GM23338 (cell line): Measurements from ENCODE around the gene SLC4A8. TPM values are rescaled to one million over a fixed set of nuclear protein-coding genes. Genes with fewer than 3 reads are reported as not detected.
A peak's percentile ranks its signal among the peaks of the same experiment; 100 is the strongest.

Experiments
- ATAC-seq: fragments of 200-7000 bp; cut with Tn5 transposase; 3 replicates; pipeline ENCODE4 v1.9.1; 2020
- DNase-seq: peaks from one replicate; pipeline ENCODE4 v3.0.0-alpha.2; 2015; ENCODE audit warnings: low spot score
- H2AFZ ChIP-seq: fragments of 200-600 bp; sonication (generic); 2 replicates; pipeline ENCODE4 v1.8.0; 2016; ENCODE audit warnings: antibody characterized with exemption, mild to moderate bottlenecking, moderate library complexity
- H3F3A ChIP-seq: fragments of 200-600 bp; sonication (generic); replicated peaks from 2 replicates; pipeline ENCODE4 v1.8.0; 2017; ENCODE audit warnings: antibody characterized with exemption, mixed run types, low read depth
- H3K27ac ChIP-seq: fragments of 200-600 bp; sonication (generic); 2 replicates; pipeline ENCODE4 v1.6.1; 2016; ENCODE audit warnings: low read depth
- H3K27me3 ChIP-seq: fragments of 200-600 bp; sonication (generic); 2 replicates; pipeline ENCODE4 v1.8.0; 2016; ENCODE audit warnings: mild to moderate bottlenecking, mixed run types, moderate library complexity; ENCODE audit not compliant: insufficient read depth
- H3K36me3 ChIP-seq: fragments of 200-600 bp; sonication (generic); 2 replicates; pipeline ENCODE4 v1.8.0; 2016; ENCODE audit warnings: mild to moderate bottlenecking; ENCODE audit not compliant: insufficient read depth
- H3K4me1 ChIP-seq: fragments of 200-600 bp; sonication (generic); 2 replicates; pipeline ENCODE4 v1.8.0; 2016; ENCODE audit warnings: mild to moderate bottlenecking, moderate library complexity; ENCODE audit not compliant: insufficient read depth
- H3K4me2 ChIP-seq: fragments of 200-600 bp; sonication (generic); 2 replicates; pipeline ENCODE4 v1.7.1; 2017; ENCODE audit warnings: mixed run types
- H3K4me3 ChIP-seq: fragments of 200-600 bp; sonication (generic); 2 replicates; pipeline ENCODE4 v1.6.1; 2016; ENCODE audit warnings: mixed run types
- H3K79me2 ChIP-seq: fragments of 200-600 bp; sonication (generic); replicated peaks from 2 replicates; pipeline ENCODE4 v1.8.0; 2017; ENCODE audit warnings: mild to moderate bottlenecking; ENCODE audit not compliant: insufficient read depth
- H3K9me2 ChIP-seq: fragments of 200-600 bp; sonication (generic); 2 replicates; pipeline ENCODE4 v1.8.0; 2017; ENCODE audit not compliant: insufficient read depth
- H4K20me1 ChIP-seq: fragments of 200-600 bp; sonication (generic); replicated peaks from 2 replicates; pipeline ENCODE4 v1.8.0; 2017; ENCODE audit warnings: mild to moderate bottlenecking; ENCODE audit not compliant: insufficient read depth
- H3K27ac Mint-ChIP-seq: 2 replicates; pipeline ENCODE4 v1.8.0; 2020; ENCODE audit warnings: inconsistent platforms, mild to moderate bottlenecking, moderate library complexity, mixed read lengths
- H3K27me3 Mint-ChIP-seq: 3 replicates; pipeline ENCODE4 v1.8.0; 2022; ENCODE audit warnings: low read depth, mild to moderate bottlenecking, moderate library complexity, mixed read lengths, inconsistent platforms; ENCODE audit not compliant: insufficient read depth, poor library complexity
- H3K36me3 Mint-ChIP-seq: 3 replicates; pipeline ENCODE4 v1.8.0; 2021; ENCODE audit warnings: low read depth, mild to moderate bottlenecking, inconsistent platforms, moderate library complexity, mixed read lengths
- H3K4me1 Mint-ChIP-seq: 3 replicates; pipeline ENCODE4 v1.8.0; 2020; ENCODE audit warnings: mild to moderate bottlenecking, inconsistent platforms, mixed read lengths
- H3K4me3 Mint-ChIP-seq: 3 replicates; pipeline ENCODE4 v1.8.0; 2021; ENCODE audit warnings: moderate library complexity, mild to moderate bottlenecking, inconsistent platforms, mixed read lengths
- H3K9me3 Mint-ChIP-seq: 3 replicates; pipeline ENCODE4 v1.8.0; 2020; ENCODE audit warnings: moderate library complexity, mild to moderate bottlenecking, inconsistent platforms, mixed read lengths
- CREB1 ChIP-seq: fragments of 250-450 bp; sonication (Bioruptor Pico); IDR thresholded peaks from 2 replicates; pipeline ENCODE4 v1.5.0; 2020; ENCODE audit warnings: low read depth, mild to moderate bottlenecking, moderate library complexity
- ETS1 ChIP-seq: IDR thresholded peaks from 2 replicates; pipeline ENCODE4 v1.6.1; 2016; ENCODE audit warnings: antibody characterized with exemption
- EZH2 ChIP-seq: fragments of 200-600 bp; sonication (generic); IDR thresholded peaks from one replicate; pipeline ENCODE4 v1.8.0; 2017; ENCODE audit warnings: antibody characterized with exemption, mild to moderate bottlenecking, low read depth; ENCODE audit not compliant: unreplicated experiment
- EZH2phosphoT487 ChIP-seq: fragments of 200-600 bp; sonication (generic); IDR thresholded peaks from one replicate; pipeline ENCODE4 v1.8.1; 2018; ENCODE audit warnings: antibody characterized with exemption; ENCODE audit not compliant: unreplicated experiment
- JUNB ChIP-seq: IDR thresholded peaks from one replicate; pipeline ENCODE4 v1.6.1; 2016; ENCODE audit warnings: antibody characterized with exemption; ENCODE audit not compliant: unreplicated experiment
- NANOG ChIP-seq: IDR thresholded peaks from 2 replicates; pipeline ENCODE4 v1.6.1; 2016; ENCODE audit warnings: antibody characterized with exemption, borderline replicate concordance
- POLR2AphosphoS5 ChIP-seq: IDR thresholded peaks from 2 replicates; pipeline ENCODE4 v1.6.1; 2016; ENCODE audit warnings: antibody characterized with exemption, low read depth
- REST ChIP-seq: IDR thresholded peaks from one replicate; pipeline ENCODE4 v1.6.1; 2018; ENCODE audit warnings: antibody characterized with exemption; ENCODE audit not compliant: unreplicated experiment
- STAT1 ChIP-seq: IDR thresholded peaks from one replicate; pipeline ENCODE4 v1.6.1; 2016; ENCODE audit warnings: antibody characterized with exemption; ENCODE audit not compliant: unreplicated experiment
- ZNF114 ChIP-seq: fragments of 250-450 bp; sonication (Bioruptor Pico); IDR thresholded peaks from 2 replicates; pipeline ENCODE4 v1.5.0; 2020; ENCODE audit warnings: mild to moderate bottlenecking, moderate library complexity
- ZNF331 ChIP-seq: fragments of 250-450 bp; sonication (Bioruptor Pico); IDR thresholded peaks from 2 replicates; pipeline ENCODE4 v1.5.0; 2020; ENCODE audit warnings: low read depth, mild to moderate bottlenecking, moderate library complexity
- polyA plus RNA-seq: library from polyadenylated mRNA; unstranded; fragments of >200 nt; fragmentation: Nextera tagmentation; extraction: Ambion mirVana; gene quantifications from 2 replicates; pipeline ENCODE4 v1.2.1, GENCODE V29; 2016
- total RNA-seq: library from RNA; depleted of rRNA; stranded (reverse); fragments of >200 nt; shearing (Covaris generic); gene quantifications from 2 replicates; pipeline ENCODE4 v1.2.3, GENCODE V29; 2014
- TF ChIP-seq, protein P1 (sequence below), 2 experiments: fragments of 200-600 bp in 1 of 2; sonication (generic) in 1 of 2; conservative IDR thresholded peaks; 2 replicates each; pipeline versions ENCODE4 v1.5.1 to v1.6.1; 2016 to 2017; ENCODE audit warnings: antibody characterized with exemption in 2 of 2, low read depth in 2 of 2, mild to moderate bottlenecking in 2 of 2, moderate library complexity in 1 of 2
- TF ChIP-seq, protein P2 (sequence below): fragments of 250-450 bp; sonication (Bioruptor Pico); IDR thresholded peaks from 2 replicates; pipeline ENCODE4 v1.5.0; 2020; ENCODE audit warnings: mild to moderate bottlenecking, moderate library complexity

The SLC4A8 gene
- total and polyA plus RNA-seq, 2 experiments from 2014 or later: 7.6 to 9.2 TPM

- H3K4me1 Mint-ChIP-seq: peaks cover 64% of the 10 kb centered on the region
- Histone ChIP-seq H3K27me3 (no peaks in the 10 kb centered on the region), H3K4me3 (no peak overlapping the region), H3K4me1 (peaks cover 50% of the 10 kb centered on the region), H3F3A (peaks cover 17% of the 10 kb centered on the region; the same call in 1 of the 2 replicates), H3K9me2 (no peaks in the 10 kb centered on the region; the same call in 1 of the 2 replicates), H3K79me2 (no peaks in the 10 kb centered on the region; the same call in 1 of the 2 replicates), H3K27ac (no peak overlapping the region), H3K4me2 (no peak overlapping the region), H3K36me3 (no peaks in the 10 kb centered on the region), H4K20me1 (no peaks in the 10 kb centered on the region), H2AFZ (no peak overlapping the region)
- no peak for TF ChIP-seq POLR2AphosphoS5
- TF ChIP-seq EZH2phosphoT487: no peak
- TF ChIP-seq, protein P1, sequence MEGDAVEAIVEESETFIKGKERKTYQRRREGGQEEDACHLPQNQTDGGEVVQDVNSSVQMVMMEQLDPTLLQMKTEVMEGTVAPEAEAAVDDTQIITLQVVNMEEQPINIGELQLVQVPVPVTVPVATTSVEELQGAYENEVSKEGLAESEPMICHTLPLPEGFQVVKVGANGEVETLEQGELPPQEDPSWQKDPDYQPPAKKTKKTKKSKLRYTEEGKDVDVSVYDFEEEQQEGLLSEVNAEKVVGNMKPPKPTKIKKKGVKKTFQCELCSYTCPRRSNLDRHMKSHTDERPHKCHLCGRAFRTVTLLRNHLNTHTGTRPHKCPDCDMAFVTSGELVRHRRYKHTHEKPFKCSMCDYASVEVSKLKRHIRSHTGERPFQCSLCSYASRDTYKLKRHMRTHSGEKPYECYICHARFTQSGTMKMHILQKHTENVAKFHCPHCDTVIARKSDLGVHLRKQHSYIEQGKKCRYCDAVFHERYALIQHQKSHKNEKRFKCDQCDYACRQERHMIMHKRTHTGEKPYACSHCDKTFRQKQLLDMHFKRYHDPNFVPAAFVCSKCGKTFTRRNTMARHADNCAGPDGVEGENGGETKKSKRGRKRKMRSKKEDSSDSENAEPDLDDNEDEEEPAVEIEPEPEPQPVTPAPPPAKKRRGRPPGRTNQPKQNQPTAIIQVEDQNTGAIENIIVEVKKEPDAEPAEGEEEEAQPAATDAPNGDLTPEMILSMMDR (conservative IDR thresholded peaks at IDR 0.05; ENCODE audit: low read depth in 2 of 2): no peak
- TF ChIP-seq CREB1 (CRISPR knock-in tag): no peak
- TF ChIP-seq REST: no peak
- TF ChIP-seq, protein P2, sequence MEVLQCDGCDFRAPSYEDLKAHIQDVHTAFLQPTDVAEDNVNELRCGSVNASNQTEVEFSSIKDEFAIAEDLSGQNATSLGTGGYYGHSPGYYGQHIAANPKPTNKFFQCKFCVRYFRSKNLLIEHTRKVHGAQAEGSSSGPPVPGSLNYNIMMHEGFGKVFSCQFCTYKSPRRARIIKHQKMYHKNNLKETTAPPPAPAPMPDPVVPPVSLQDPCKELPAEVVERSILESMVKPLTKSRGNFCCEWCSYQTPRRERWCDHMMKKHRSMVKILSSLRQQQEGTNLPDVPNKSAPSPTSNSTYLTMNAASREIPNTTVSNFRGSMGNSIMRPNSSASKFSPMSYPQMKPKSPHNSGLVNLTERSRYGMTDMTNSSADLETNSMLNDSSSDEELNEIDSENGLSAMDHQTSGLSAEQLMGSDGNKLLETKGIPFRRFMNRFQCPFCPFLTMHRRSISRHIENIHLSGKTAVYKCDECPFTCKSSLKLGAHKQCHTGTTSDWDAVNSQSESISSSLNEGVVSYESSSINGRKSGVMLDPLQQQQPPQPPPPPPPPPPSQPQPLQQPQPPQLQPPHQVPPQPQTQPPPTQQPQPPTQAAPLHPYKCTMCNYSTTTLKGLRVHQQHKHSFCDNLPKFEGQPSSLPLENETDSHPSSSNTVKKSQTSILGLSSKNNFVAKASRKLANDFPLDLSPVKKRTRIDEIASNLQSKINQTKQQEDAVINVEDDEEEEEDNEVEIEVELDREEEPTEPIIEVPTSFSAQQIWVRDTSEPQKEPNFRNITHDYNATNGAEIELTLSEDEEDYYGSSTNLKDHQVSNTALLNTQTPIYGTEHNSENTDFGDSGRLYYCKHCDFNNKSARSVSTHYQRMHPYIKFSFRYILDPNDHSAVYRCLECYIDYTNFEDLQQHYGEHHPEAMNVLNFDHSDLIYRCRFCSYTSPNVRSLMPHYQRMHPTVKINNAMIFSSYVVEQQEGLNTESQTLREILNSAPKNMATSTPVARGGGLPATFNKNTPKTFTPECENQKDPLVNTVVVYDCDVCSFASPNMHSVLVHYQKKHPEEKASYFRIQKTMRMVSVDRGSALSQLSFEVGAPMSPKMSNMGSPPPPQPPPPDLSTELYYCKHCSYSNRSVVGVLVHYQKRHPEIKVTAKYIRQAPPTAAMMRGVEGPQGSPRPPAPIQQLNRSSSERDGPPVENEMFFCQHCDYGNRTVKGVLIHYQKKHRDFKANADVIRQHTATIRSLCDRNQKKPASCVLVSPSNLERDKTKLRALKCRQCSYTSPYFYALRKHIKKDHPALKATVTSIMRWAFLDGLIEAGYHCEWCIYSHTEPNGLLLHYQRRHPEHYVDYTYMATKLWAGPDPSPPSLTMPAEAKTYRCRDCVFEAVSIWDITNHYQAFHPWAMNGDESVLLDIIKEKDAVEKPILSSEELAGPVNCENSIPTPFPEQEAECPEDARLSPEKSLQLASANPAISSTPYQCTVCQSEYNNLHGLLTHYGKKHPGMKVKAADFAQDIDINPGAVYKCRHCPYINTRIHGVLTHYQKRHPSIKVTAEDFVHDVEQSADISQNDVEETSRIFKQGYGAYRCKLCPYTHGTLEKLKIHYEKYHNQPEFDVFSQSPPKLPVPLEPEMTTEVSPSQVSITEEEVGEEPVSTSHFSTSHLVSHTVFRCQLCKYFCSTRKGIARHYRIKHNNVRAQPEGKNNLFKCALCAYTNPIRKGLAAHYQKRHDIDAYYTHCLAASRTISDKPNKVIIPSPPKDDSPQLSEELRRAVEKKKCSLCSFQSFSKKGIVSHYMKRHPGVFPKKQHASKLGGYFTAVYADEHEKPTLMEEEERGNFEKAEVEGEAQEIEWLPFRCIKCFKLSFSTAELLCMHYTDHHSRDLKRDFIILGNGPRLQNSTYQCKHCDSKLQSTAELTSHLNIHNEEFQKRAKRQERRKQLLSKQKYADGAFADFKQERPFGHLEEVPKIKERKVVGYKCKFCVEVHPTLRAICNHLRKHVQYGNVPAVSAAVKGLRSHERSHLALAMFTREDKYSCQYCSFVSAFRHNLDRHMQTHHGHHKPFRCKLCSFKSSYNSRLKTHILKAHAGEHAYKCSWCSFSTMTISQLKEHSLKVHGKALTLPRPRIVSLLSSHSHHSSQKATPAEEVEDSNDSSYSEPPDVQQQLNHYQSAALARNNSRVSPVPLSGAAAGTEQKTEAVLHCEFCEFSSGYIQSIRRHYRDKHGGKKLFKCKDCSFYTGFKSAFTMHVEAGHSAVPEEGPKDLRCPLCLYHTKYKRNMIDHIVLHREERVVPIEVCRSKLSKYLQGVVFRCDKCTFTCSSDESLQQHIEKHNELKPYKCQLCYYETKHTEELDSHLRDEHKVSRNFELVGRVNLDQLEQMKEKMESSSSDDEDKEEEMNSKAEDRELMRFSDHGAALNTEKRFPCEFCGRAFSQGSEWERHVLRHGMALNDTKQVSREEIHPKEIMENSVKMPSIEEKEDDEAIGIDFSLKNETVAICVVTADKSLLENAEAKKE (CRISPR knock-in tag): no peak
- TF ChIP-seq ZNF114 (CRISPR knock-in tag): no peak
- TF ChIP-seq ZNF331 (CRISPR knock-in tag): no peak
- no peak for TF ChIP-seq ETS1
- no peak for TF ChIP-seq NANOG
- no peak for TF ChIP-seq STAT1
- no peak for TF ChIP-seq EZH2
- no peak for TF ChIP-seq JUNB
- peaks cover 7% of the 10 kb centered on the region; the same call in 1 of the 3 replicates for H3K36me3 Mint-ChIP-seq
- peaks cover 23% of the 10 kb centered on the region for H3K27me3 Mint-ChIP-seq
- H3K27ac Mint-ChIP-seq: peak overlapping the region; percentile 45; the same call in 1 of the 2 replicates
- DNase-seq (no peak), ATAC-seq (no peak)
- no peak overlapping the region for H3K4me3 Mint-ChIP-seq
- H3K9me3 Mint-ChIP-seq: no peaks in the 10 kb centered on the region
Measured at GRCh38 chr12:51386351-51386750, 38.3 kb upstream of the SLC4A8 start.
